Measurements from ENCODE around the gene SLC66A1.
"Not testable (repeated sequence)": the region's sequence is repeated elsewhere in the genome, so short reads cannot be mapped to it uniquely, and the experiment has no call there.

DNA sequence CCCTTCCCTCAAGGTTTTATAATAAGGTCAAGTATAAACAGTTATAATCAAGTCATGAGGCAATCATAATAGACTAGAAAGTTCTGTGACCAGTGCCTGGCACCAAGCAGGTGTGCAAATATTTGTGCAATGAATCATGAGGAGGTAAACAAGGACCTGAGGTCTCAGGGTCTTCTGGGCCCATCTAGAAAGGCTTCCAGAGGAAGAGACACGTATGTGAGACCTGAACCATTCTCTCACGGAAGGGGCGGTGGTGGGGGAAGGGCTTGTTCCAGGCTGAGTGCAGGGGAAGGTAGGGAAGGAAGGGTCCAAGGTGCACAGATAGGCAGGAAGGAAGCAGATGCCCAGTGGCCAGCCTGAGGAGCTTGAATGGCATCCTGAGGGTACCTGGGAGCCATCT, 26.8 kb upstream of the SLC66A1 start:
- TF ChIP-seq POLR2A (IDR thresholded peaks at IDR 0.05); POLR2AphosphoS5 (IDR thresholded peaks at IDR 0.05); EP300 (IDR thresholded peaks at IDR 0.05; ENCODE audit: low read depth): not testable (repeated sequence)
- TF ChIP-seq, protein P1, sequence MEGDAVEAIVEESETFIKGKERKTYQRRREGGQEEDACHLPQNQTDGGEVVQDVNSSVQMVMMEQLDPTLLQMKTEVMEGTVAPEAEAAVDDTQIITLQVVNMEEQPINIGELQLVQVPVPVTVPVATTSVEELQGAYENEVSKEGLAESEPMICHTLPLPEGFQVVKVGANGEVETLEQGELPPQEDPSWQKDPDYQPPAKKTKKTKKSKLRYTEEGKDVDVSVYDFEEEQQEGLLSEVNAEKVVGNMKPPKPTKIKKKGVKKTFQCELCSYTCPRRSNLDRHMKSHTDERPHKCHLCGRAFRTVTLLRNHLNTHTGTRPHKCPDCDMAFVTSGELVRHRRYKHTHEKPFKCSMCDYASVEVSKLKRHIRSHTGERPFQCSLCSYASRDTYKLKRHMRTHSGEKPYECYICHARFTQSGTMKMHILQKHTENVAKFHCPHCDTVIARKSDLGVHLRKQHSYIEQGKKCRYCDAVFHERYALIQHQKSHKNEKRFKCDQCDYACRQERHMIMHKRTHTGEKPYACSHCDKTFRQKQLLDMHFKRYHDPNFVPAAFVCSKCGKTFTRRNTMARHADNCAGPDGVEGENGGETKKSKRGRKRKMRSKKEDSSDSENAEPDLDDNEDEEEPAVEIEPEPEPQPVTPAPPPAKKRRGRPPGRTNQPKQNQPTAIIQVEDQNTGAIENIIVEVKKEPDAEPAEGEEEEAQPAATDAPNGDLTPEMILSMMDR (IDR thresholded peaks at IDR 0.05): not testable (repeated sequence)
